Keratinocyte (primary cell): ENCODE results near the gene NCK2. TPM values are rescaled to one million over a fixed set of nuclear protein-coding genes. Genes with fewer than 3 reads are reported as not detected.

ENCODE experiments used
- DNase-seq: peaks from one replicate; pipeline ENCODE4 v3.0.0-alpha.2; 2011; ENCODE audit warnings: low read depth, missing footprints, low spot score
- FAIRE-seq: peaks from 2 replicates; lab custom pipeline; 2011; peaks lifted over from hg19 to GRCh38; lab: Jason Lieb, UNC
- H2AFZ ChIP-seq: 2 replicates; pipeline ENCODE4 v1.6.0; 2012; ENCODE audit warnings: low read length, control low read depth, inconsistent platforms; ENCODE audit not compliant: control insufficient read depth
- H3K27ac ChIP-seq: 2 replicates; pipeline ENCODE4 v1.5.1; 2011; ENCODE audit warnings: low read length; ENCODE audit not compliant: control insufficient read depth, insufficient read depth
- H3K27me3 ChIP-seq: 3 replicates; pipeline ENCODE4 v1.6.0; 2011; ENCODE audit warnings: low read length; ENCODE audit not compliant: control insufficient read depth, insufficient read depth; ENCODE audit errors: extremely low read depth
- H3K36me3 ChIP-seq, 2 experiments: 2 replicates in 1 of 2; 3 replicates in 1 of 2; pipeline ENCODE4 v1.5.1; 2011; ENCODE audit warnings: low read length in 2 of 2, mild to moderate bottlenecking in 1 of 2; ENCODE audit not compliant: control insufficient read depth in 2 of 2, insufficient read depth in 2 of 2; ENCODE audit errors: extremely low read depth in 1 of 2
- H3K4me1 ChIP-seq: 3 replicates; pipeline ENCODE4 v1.5.1; 2011; ENCODE audit warnings: low read length; ENCODE audit not compliant: control insufficient read depth, insufficient read depth; ENCODE audit errors: extremely low read depth
- H3K4me2 ChIP-seq: 3 replicates; pipeline ENCODE4 v1.6.0; 2011; ENCODE audit warnings: low read depth, low read length; ENCODE audit not compliant: control insufficient read depth, insufficient read depth; ENCODE audit errors: extremely low read depth
- H3K4me3 ChIP-seq, 3 experiments: fragments of 200-600 bp in 1 of 3; sonication (generic) in 1 of 3; 2 replicates in 2 of 3; 3 replicates in 1 of 3; pipeline ENCODE4 v1.5.1; 2011 to 2016; ENCODE audit warnings: low read length in 3 of 3, mild to moderate bottlenecking in 3 of 3, control low read depth in 2 of 3, inconsistent platforms in 1 of 3, low read depth in 1 of 3, mixed read lengths in 1 of 3, mixed run types in 1 of 3, moderate library complexity in 1 of 3; ENCODE audit not compliant: control insufficient read depth in 2 of 3, insufficient read depth in 2 of 3; ENCODE audit errors: extremely low read depth in 1 of 3
- H3K79me2 ChIP-seq: 2 replicates; pipeline ENCODE4 v1.6.0; 2012; ENCODE audit warnings: low read length; ENCODE audit not compliant: control insufficient read depth, insufficient read depth
- H3K9ac ChIP-seq: 3 replicates; pipeline ENCODE4 v1.6.0; 2011; ENCODE audit warnings: low read length; ENCODE audit not compliant: control insufficient read depth, insufficient read depth; ENCODE audit errors: extremely low read depth
- H3K9me1 ChIP-seq: 3 replicates; pipeline ENCODE4 v1.6.0; 2011; ENCODE audit warnings: low read length; ENCODE audit not compliant: control insufficient read depth, insufficient read depth; ENCODE audit errors: extremely low read depth
- H3K9me3 ChIP-seq: 2 replicates; pipeline ENCODE4 v1.5.1; 2012; ENCODE audit warnings: low read depth, low read length; ENCODE audit not compliant: control insufficient read depth
- H4K20me1 ChIP-seq: 3 replicates; pipeline ENCODE4 v1.6.0; 2011; ENCODE audit warnings: low read length; ENCODE audit not compliant: control insufficient read depth, insufficient read depth; ENCODE audit errors: extremely low read depth
- CTCF ChIP-seq, 3 experiments: IDR thresholded peaks in 1 of 3; conservative IDR thresholded peaks in 1 of 3; optimal IDR thresholded peaks in 1 of 3; 2 replicates in 2 of 3; 3 replicates in 1 of 3; pipeline versions ENCODE3 to v1.5.1; 2011; ENCODE audit warnings: low read length in 3 of 3, mild to moderate bottlenecking in 3 of 3, moderate library complexity in 2 of 3, control low read depth in 1 of 3, inconsistent platforms in 1 of 3; ENCODE audit not compliant: insufficient read depth in 2 of 3; ENCODE audit errors: extremely low read depth in 1 of 3
- EZH2 ChIP-seq: IDR thresholded peaks from one replicate; pipeline ENCODE4 v1.6.1; 2012; ENCODE audit warnings: inconsistent platforms, mild to moderate bottlenecking, low read length, moderate library complexity
- dilution Hi-C: fragments of 300-500 bp; cut with MboI; formaldehyde crosslinking; loops from one replicate; pipeline ENCODE4 v1.7.0; 2020; ENCODE audit warnings: low sequenced_read_pairs; ENCODE audit not compliant: extremely low pct_ligation_motif_present
- polyA plus RNA-seq, 5 experiments: library from polyadenylated mRNA; depleted of rRNA in 3 of 5; stranded (reverse) in 3 of 5; stranded (forward) in 1 of 5; unstranded in 1 of 5; fragments of >200 nt; gene quantifications; 1 replicate in 1 of 5; 2 replicates in 3 of 5; 3 replicates in 1 of 5; pipeline versions ENCODE4 v1.2.1 to v1.2.3, GENCODE V29; 2011 to 2012; ENCODE audit warnings: missing spikeins in 2 of 5, low read depth in 1 of 5, low replicate concordance in 1 of 5

NCK2 gene
- polyA plus RNA-seq, 1 donor (not counting 4 experiments of a cell fraction or from before 2014, with no cell fraction given) = 31.4 TPM

- DNase-seq (no peak), FAIRE-seq (peak; percentile 51)
- H3K79me2 ChIP-seq = peaks cover 64% of the 10 kb centered on the region
- peak overlapping the region; percentile 80 for H3K9ac ChIP-seq
- H4K20me1 ChIP-seq = peaks cover 5% of the 10 kb centered on the region
- peak overlapping the region; percentile 52 to 87 (median 85) for H3K4me3 ChIP-seq
- peak overlapping the region; percentile 95 for H3K4me2 ChIP-seq
- peaks cover 27% of the 10 kb centered on the region for H3K4me1 ChIP-seq
- TF ChIP-seq EZH2 (no peak), CTCF (optimal IDR thresholded peaks at IDR 0.05 in 1 of 3, IDR thresholded peaks at IDR 0.05 in 1 of 3, conservative IDR thresholded peaks at IDR 0.05 in 1 of 3; ENCODE audit: extremely low read depth in 1 of 3, insufficient read depth in 2 of 3, low read length in 3 of 3) (no peak)
- peak overlapping the region; percentile 35 for H3K27ac ChIP-seq
- H3K9me1 ChIP-seq = no peaks in the 10 kb centered on the region
- no peaks in the 10 kb centered on the region for H3K9me3 ChIP-seq
- H3K36me3 ChIP-seq = peaks cover 0 to 11% of the 10 kb centered on the region in 2 experiments
- dilution Hi-C loops = no loop called here
- H3K27me3 ChIP-seq = no peaks in the 10 kb centered on the region
- H2AFZ ChIP-seq = no peak overlapping the region
Measured at GRCh38 chr2:105746177-105747080, 1.7 kb downstream of the NCK2 start.

- H3K4me2 ChIP-seq = no peak overlapping the region
- DNase-seq (no peak), FAIRE-seq (no peak)
- dilution Hi-C loops = no loop called here
- H3K9me3 ChIP-seq = no peaks in the 10 kb centered on the region
- H3K4me1 ChIP-seq = peaks cover 27% of the 10 kb centered on the region
- H3K4me3 ChIP-seq = no peak overlapping the region
- H3K27me3 ChIP-seq = no peaks in the 10 kb centered on the region
- no peak overlapping the region for H3K9ac ChIP-seq
- no peak overlapping the region for H3K27ac ChIP-seq
- H3K79me2 ChIP-seq = peaks cover 73% of the 10 kb centered on the region
- peaks cover 5% of the 10 kb centered on the region for H4K20me1 ChIP-seq
- H2AFZ ChIP-seq = no peak overlapping the region
- no peak for TF ChIP-seq EZH2
- no peak for TF ChIP-seq CTCF (optimal IDR thresholded peaks at IDR 0.05 in 1 of 3, IDR thresholded peaks at IDR 0.05 in 1 of 3, conservative IDR thresholded peaks at IDR 0.05 in 1 of 3; ENCODE audit: extremely low read depth in 1 of 3, insufficient read depth in 2 of 3, low read length in 3 of 3)
- H3K36me3 ChIP-seq = peaks cover 0 to 11% of the 10 kb centered on the region in 2 experiments
- H3K9me1 ChIP-seq = no peaks in the 10 kb centered on the region
Measured at GRCh38 chr2:105747254-105747894, 2.7 kb downstream of the NCK2 start.
